Epithelial cell of esophagus (primary cell): ENCODE results near the gene ACTR1B.
"Not testable (repeated sequence)": the region's sequence is repeated elsewhere in the genome, so short reads cannot be mapped to it uniquely, and the experiment has no call there.

Source experiments
- DNase-seq: peaks from one replicate; pipeline ENCODE4 v3.0.0; 2010; ENCODE audit warnings: low read depth
- H3K4me3 ChIP-seq: 2 replicates; pipeline ENCODE4 v1.5.1; 2011; ENCODE audit warnings: mild to moderate bottlenecking, low read length, control low read depth
- TF ChIP-seq, protein P1 (sequence below): IDR thresholded peaks from 2 replicates; pipeline ENCODE4 v1.5.1; 2011; ENCODE audit warnings: low read depth, mild to moderate bottlenecking, low read length, control low read depth, inconsistent platforms; ENCODE audit not compliant: insufficient read depth; ENCODE audit errors: missing control alignments

ACTR1B gene

DNA sequence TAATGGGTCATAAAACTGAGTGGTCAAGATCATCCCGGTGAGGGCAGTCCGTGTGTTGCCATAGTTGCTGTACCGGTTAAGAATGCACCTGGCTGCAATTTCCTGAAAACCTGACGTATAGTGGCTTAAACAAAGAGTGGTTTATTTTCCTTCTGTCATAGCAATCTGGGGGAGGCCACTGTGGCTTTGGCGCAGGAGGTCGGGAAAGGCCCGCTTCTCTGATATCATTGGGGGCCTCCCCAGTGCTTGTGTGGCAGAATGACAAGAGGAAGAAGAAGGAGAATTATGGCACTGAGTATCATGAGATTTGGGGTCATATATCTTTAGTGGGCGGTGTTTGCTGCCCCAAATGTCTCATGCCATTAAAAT is 10.1 kb upstream of the ACTR1B start:
- H3K4me3 ChIP-seq: no peak overlapping the region
- no peak for DNase-seq
- TF ChIP-seq, protein P1, sequence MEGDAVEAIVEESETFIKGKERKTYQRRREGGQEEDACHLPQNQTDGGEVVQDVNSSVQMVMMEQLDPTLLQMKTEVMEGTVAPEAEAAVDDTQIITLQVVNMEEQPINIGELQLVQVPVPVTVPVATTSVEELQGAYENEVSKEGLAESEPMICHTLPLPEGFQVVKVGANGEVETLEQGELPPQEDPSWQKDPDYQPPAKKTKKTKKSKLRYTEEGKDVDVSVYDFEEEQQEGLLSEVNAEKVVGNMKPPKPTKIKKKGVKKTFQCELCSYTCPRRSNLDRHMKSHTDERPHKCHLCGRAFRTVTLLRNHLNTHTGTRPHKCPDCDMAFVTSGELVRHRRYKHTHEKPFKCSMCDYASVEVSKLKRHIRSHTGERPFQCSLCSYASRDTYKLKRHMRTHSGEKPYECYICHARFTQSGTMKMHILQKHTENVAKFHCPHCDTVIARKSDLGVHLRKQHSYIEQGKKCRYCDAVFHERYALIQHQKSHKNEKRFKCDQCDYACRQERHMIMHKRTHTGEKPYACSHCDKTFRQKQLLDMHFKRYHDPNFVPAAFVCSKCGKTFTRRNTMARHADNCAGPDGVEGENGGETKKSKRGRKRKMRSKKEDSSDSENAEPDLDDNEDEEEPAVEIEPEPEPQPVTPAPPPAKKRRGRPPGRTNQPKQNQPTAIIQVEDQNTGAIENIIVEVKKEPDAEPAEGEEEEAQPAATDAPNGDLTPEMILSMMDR: no peak

DNA sequence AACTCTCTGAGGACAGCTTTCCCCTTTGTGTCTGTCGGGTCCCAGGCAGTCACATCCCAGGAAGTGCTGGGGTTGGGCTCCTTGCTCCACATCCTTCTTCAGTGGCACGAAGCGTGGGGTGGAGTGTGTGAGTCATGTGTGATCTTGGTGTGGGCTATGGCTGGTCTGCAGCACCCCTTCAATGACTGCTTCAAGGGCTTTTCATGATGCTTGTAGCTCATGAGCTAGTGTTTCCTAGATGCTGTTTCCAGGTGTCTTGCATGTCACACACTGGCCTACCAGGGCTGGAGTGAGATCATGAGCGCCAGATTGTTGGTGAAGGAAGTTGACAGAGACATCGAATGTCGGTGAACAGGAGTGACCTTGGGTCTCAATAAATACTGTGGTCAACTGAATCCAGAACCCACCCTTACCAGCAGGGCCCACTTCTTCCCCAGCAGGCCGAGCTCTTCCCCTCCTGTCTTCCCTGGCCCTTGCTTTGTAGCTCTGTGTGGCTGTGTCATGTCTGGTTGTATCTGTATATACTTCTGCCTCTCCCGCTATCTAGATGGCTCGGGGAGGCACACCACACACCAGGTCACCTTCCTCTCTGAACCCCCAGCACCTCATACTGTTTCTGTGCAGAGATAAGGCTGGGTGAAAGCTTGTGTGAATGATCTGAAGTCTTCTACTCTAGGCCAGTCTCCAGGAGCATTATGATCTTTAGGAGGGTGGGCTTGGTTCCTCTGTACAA is 9.5 kb upstream of the ACTR1B start:
- H3K4me3 ChIP-seq: no peak overlapping the region
- TF ChIP-seq, protein P1: no peak
- DNase-seq: no peak

DNA sequence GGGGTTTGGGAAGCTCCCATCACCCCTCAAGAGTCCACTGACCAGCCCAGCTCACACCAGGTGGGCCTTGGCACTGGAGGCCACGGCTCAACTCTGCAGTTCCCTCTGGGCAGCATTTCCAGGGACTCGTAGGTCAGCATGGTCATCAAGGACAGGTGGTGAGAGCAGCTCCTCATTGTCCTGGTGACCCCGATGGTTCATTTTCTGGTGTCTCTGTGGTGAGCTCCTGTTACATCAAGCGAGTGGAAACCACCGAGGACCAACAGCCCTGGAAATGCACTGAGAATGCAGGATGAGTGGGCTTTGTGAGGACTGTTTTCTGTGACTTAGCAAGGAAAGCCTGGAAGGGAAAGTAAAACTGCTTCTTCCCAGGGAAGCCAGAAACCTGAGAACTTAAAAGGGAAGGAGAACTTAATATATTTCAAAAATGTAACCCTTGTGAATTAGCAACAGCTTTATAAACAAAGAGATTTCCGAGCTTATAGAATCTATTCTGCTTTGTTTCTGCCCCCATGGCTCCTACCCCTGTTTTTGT is 8.8 kb upstream of the ACTR1B start:
- not testable (repeated sequence) for H3K4me3 ChIP-seq, DNase-seq

DNA sequence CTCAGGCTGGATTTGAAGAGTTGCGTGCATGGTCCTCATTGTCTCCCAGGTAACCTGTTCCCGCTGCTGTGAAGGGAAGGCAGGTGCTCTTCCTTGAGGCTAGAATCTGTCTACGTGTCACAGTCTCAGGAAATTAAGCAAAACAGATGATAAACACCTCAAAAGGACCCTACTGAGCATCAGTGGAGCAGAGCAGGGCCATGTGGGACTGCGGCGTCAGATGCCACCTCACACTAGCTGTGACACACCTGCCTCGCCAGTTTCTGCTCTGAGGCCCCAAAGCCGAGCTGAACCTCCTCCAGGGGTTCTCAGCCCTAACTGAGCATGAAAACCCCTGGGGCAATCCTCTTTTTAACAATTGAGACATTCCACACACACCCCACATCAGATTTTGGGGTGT is 7.7 kb upstream of the ACTR1B start:
- TF ChIP-seq, protein P1: no peak
- DNase-seq: no peak
- H3K4me3 ChIP-seq: no peak overlapping the region

DNA sequence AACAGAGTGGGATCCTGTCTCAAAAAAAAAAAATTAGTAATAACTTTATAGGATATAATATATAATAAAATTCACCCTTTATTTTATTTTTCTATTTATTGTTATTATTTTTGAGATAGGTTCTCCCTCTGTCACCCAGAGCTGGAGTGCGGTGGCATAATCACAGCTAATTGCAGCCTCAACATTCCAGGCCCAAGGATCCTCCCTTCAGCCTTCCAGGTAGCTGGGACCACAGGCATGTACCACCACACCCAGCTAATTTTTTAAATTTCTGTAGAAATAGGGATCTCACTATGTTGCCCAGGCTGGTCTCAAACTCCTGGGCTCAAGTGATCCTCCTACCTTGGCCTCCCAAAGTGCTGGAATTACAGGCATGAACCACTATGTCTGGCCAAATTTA is 6.6 kb upstream of the ACTR1B start:
- TF ChIP-seq, protein P1: no peak
- DNase-seq: no peak

DNA sequence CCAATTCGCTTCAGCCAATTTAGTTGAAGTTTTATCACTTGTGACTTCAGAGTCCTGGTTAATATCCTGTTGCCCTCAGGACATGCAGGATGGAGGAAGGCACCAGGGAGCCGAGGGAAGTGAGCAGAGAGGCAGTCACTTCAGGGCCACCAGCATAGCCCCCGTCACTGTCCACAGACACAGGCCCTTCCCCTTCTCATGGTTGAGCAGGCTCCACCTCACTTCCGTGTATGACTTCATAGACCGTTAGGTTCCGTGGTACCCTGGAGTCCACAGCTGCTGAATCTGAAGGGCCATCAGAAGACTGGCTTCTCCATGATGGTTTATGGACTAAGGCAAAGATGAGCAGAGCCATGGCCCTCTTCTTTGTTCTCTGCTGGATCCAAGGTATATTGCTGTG is 5.6 kb upstream of the ACTR1B start, which contains the start of gene C2orf92:
C2orf92 (plus strand) TSS at position 266 of the 400 bp plus-strand sequence; CDS start at position 342, 76 bp downstream.
- H3K4me3 ChIP-seq: no peak within 1 kb of the TSS
- no peak for DNase-seq
- TF ChIP-seq, protein P1: no peak

More for the DNA sequence above, 6.6 kb upstream of the ACTR1B start:
- no peak overlapping the region for H3K4me3 ChIP-seq

DNA sequence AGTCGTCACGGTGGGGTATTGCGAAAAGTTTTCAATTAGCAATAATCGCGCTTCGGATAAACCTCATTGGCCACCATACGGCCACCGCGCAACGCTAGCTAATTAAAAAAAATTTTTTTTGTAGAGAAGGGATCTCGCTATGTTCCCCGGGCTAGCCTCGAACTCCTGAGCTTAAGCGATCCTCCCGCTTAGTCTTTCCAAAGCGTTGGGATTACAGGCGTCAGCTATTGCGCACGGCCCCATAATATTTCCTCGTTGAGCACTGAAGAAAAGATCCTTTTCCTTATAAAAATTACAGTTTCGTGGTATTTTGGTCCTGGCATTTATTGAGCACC is 759 bp upstream of the ACTR1B start:
- TF ChIP-seq, protein P1: no peak
- peak overlapping the region; percentile 67 for H3K4me3 ChIP-seq
- no peak for DNase-seq
